HCT116 (cell line): ENCODE data around the gene SEZ6. TPM values are rescaled to one million over a fixed set of nuclear protein-coding genes. Genes with fewer than 3 reads are reported as not detected.

Experiments used
- ATAC-seq: fragments of 200-7000 bp; cut with Tn5 transposase; 2 replicates; pipeline ENCODE4 v1.9.1; 2020; ENCODE audit warnings: mild to moderate bottlenecking, moderate library complexity
- BruUV-seq: library from RNA; stranded (reverse); fragments of 400-500 nt; replicated peaks from 2 replicates; lab custom pipeline; 2021; lab: Mats Ljungman, UMichigan
- CTCF ChIA-PET: fragments of 300-600 bp; sonication (Branson Sonifier 250); formaldehyde crosslinking; loops from one replicate; lab custom pipeline; 2021; ENCODE audit warnings: antibody characterized with exemption; lab: Charles Lee
- POLR2A ChIA-PET: fragments of 300-600, 350-600 bp; sonication (Branson Sonifier 250); formaldehyde crosslinking; loops from one replicate; lab custom pipeline; 2021; ENCODE audit warnings: antibody characterized with exemption; lab: Charles Lee
- RAD21 ChIA-PET, 2 experiments: fragments of 300-600 bp; sonication (Branson Sonifier 250); formaldehyde crosslinking; loops; one replicate each; lab custom pipeline; 2023; ENCODE audit warnings: low total read pairs in 2 of 2; ENCODE audit not compliant: uncharacterized antibody in 2 of 2, unreplicated experiment in 2 of 2, low non-redundant PET in 1 of 2; lab: Charles Lee
- DNase-seq: peaks from one replicate; pipeline ENCODE4 v3.0.0-alpha.2; 2010; ENCODE audit warnings: low read depth, low spot score
- H2AFZ ChIP-seq: fragments of 200-600 bp; shearing (Covaris generic), sonication (generic); 2 replicates; pipeline ENCODE4 v1.6.1; 2017; ENCODE audit warnings: low read depth, mixed run types, mixed read lengths, antibody characterized with exemption, low read length; ENCODE audit not compliant: poor library complexity, severe bottlenecking
- H3K27ac ChIP-seq: 2 replicates; pipeline ENCODE4 v1.5.1; 2012; ENCODE audit warnings: low read depth, low read length
- H3K27me3 ChIP-seq: fragments of 200-600 bp; sonication (generic); 2 replicates; pipeline ENCODE4 v1.6.1; 2016; ENCODE audit warnings: mixed run types, low read length, mixed read lengths; ENCODE audit not compliant: insufficient read depth
- H3K36me3 ChIP-seq, 2 experiments: fragments of 200-500 bp in 1 of 2; fragments of 200-600 bp in 1 of 2; sonication (Bioruptor generic) in 1 of 2; sonication (generic) in 1 of 2; 2 replicates each; pipeline versions ENCODE4 v1.5.1 to v1.6.1; 2014 to 2016; ENCODE audit warnings: low read length in 2 of 2, inconsistent platforms in 1 of 2, mixed read lengths in 1 of 2, mixed run types in 1 of 2; ENCODE audit not compliant: insufficient read depth in 2 of 2, control insufficient read depth in 1 of 2
- H3K4me1 ChIP-seq, 2 experiments: fragments of 200-600 bp in 1 of 2; sonication (generic) in 1 of 2; 2 replicates each; pipeline versions ENCODE4 v1.5.1 to v1.6.1; 2012 to 2017; ENCODE audit warnings: low read length in 2 of 2, inconsistent platforms in 1 of 2, mild to moderate bottlenecking in 1 of 2, mixed read lengths in 1 of 2, mixed run types in 1 of 2, moderate library complexity in 1 of 2; ENCODE audit not compliant: insufficient read depth in 2 of 2, control insufficient read depth in 1 of 2
- H3K4me2 ChIP-seq: fragments of 200-600 bp; sonication (generic); 2 replicates; pipeline ENCODE4 v1.6.1; 2017; ENCODE audit warnings: mixed run types, low read length, mixed read lengths
- H3K4me3 ChIP-seq, 2 experiments: fragments of 200-600 bp in 1 of 2; sonication (generic) in 1 of 2; replicated peaks in 1 of 2; 2 replicates each; pipeline ENCODE4 v1.5.1; 2011 to 2016; ENCODE audit warnings: low read length in 2 of 2, control low read depth in 1 of 2, low read depth in 1 of 2, mild to moderate bottlenecking in 1 of 2, mixed read lengths in 1 of 2, mixed run types in 1 of 2
- H3K79me2 ChIP-seq: fragments of 200-600 bp; sonication (generic); 2 replicates; pipeline ENCODE4 v1.6.1; 2017; ENCODE audit warnings: mild to moderate bottlenecking, mixed run types, low read length, moderate library complexity, mixed read lengths; ENCODE audit not compliant: insufficient read depth
- H3K9ac ChIP-seq: fragments of 200-600 bp; sonication (generic); 2 replicates; pipeline ENCODE4 v1.6.1; 2016; ENCODE audit warnings: low read length, mixed read lengths
- H3K9me2 ChIP-seq: fragments of 200-600 bp; sonication (generic), shearing (Covaris generic); 2 replicates; pipeline ENCODE4 v1.6.1; 2017; ENCODE audit warnings: mixed run types, mild to moderate bottlenecking, moderate library complexity; ENCODE audit not compliant: insufficient read depth
- H3K9me3 ChIP-seq, 2 experiments: fragments of 200-500 bp in 1 of 2; fragments of 200-600 bp in 1 of 2; sonication (Bioruptor generic) in 1 of 2; sonication (generic) in 1 of 2; 2 replicates each; pipeline ENCODE4 v1.6.1; 2014 to 2017; ENCODE audit warnings: low read length in 2 of 2, mixed read lengths in 2 of 2, inconsistent platforms in 1 of 2, low read depth in 1 of 2, mild to moderate bottlenecking in 1 of 2, mixed run types in 1 of 2, moderate library complexity in 1 of 2; ENCODE audit not compliant: control insufficient read depth in 1 of 2, insufficient read depth in 1 of 2
- H4K20me1 ChIP-seq: fragments of 200-600 bp; sonication (generic), shearing (Covaris generic); 2 replicates; pipeline ENCODE4 v1.6.1; 2017; ENCODE audit warnings: mixed run types, mild to moderate bottlenecking, moderate library complexity; ENCODE audit not compliant: insufficient read depth
- CEBPB ChIP-seq: IDR thresholded peaks from 2 replicates; pipeline ENCODE4 v1.6.1; 2012; ENCODE audit warnings: low read depth
- EGR1 ChIP-seq: IDR thresholded peaks from 2 replicates; pipeline ENCODE4 v1.6.1; 2012; ENCODE audit warnings: low read depth
- ELF1 ChIP-seq: IDR thresholded peaks from 2 replicates; pipeline ENCODE4 v1.6.1; 2012; ENCODE audit warnings: low read depth, borderline replicate concordance
- EZH2phosphoT487 ChIP-seq: fragments of 200-600 bp; IDR thresholded peaks from 2 replicates; pipeline ENCODE4 v1.6.1; 2018; ENCODE audit warnings: antibody characterized with exemption, borderline replicate concordance
- JUND ChIP-seq: IDR thresholded peaks from 2 replicates; pipeline ENCODE4 v1.6.1; 2012
- RAD21 ChIP-seq: IDR thresholded peaks from 2 replicates; pipeline ENCODE4 v1.6.1; 2012; ENCODE audit warnings: low read depth, mild to moderate bottlenecking
- SRF ChIP-seq: IDR thresholded peaks from 2 replicates; pipeline ENCODE4 v1.6.1; 2012; ENCODE audit warnings: low read depth
- TCF7L2 ChIP-seq: IDR thresholded peaks from 2 replicates; pipeline ENCODE4 v1.7.0; 2011; ENCODE audit warnings: borderline replicate concordance, inconsistent platforms; ENCODE audit not compliant: insufficient read depth, insufficient read length; ENCODE audit errors: extremely low read depth
- YY1 ChIP-seq: IDR thresholded peaks from 2 replicates; pipeline ENCODE4 v1.6.1; 2011; ENCODE audit warnings: low read length, low read depth, moderate library complexity, mild to moderate bottlenecking; ENCODE audit not compliant: insufficient replicate concordance; ENCODE audit errors: extremely low read depth
- ZFX ChIP-seq: fragments of 450-650 bp; IDR thresholded peaks from 2 replicates; pipeline ENCODE4 v1.6.1; 2017
- intact Hi-C: fragments of 100-400 bp; cut with micrococcal nuclease; formaldehyde crosslinking; loops from 2 replicates; pipeline ENCODE4 v1.10.0; 2022
- total RNA-seq: library from RNA; stranded (reverse); gene quantifications from one replicate; pipeline ENCODE4 v1.2.1, GENCODE V29; 2021; ENCODE audit not compliant: unreplicated experiment
- TF ChIP-seq, protein P1 (sequence below), 3 experiments: fragments of 200-600 bp in 1 of 3; sonication (generic) in 1 of 3; IDR thresholded peaks in 2 of 3; conservative IDR thresholded peaks in 1 of 3; 2 replicates each; pipeline ENCODE4 v1.5.1; 2012 to 2017; ENCODE audit warnings: low read depth in 2 of 3, low read length in 2 of 3, antibody characterized with exemption in 1 of 3, borderline replicate concordance in 1 of 3, control low read depth in 1 of 3, mild to moderate bottlenecking in 1 of 3, mixed read lengths in 1 of 3, mixed run types in 1 of 3, moderate library complexity in 1 of 3; ENCODE audit not compliant: insufficient read depth in 1 of 3
- TF ChIP-seq, protein P2 (sequence below): IDR thresholded peaks from 2 replicates; pipeline ENCODE4 v1.6.1; 2012; ENCODE audit warnings: low read depth

The SEZ6 gene
- total RNA-seq, 1 experiment from 2014 or later, result 0.22 TPM

DNA sequence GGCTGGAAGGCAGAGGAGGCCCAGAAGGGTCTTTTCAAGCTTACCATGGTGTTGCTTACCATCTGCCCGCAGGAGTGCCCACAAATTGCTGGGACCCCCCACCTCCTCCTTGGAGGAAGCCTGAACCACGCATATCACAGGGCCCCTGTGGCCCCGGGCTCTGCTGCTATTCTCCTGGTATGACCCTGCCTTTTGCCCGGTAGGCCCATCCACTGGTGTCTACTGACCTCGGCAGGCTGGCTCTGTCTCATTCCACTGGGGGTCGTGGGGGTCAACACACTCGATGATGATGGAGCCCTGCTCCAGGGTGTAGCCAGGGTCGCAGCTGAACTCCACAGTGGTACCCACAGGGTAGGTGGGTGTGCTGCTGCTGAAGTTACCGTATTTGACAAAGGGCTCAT lies 46.4 kb downstream of the SEZ6 start:
- Histone ChIP-seq H3K9me3 (no peaks in the 10 kb centered on the region), H3K27ac (no peak overlapping the region), H3K4me3 (no peak overlapping the region), H3K27me3 (0 out of 2 replicates have a peak, but pooled peaks cover 6% of the 10 kb centered on the region), H3K36me3 (no peaks in the 10 kb centered on the region), H3K4me2 (no peak overlapping the region), H3K79me2 (no peaks in the 10 kb centered on the region), H3K9me2 (no peaks in the 10 kb centered on the region), H4K20me1 (no peaks in the 10 kb centered on the region), H3K4me1 (peaks cover 0 to 7% of the 10 kb centered on the region in 2 experiments; a peak in 2 of 4 replicates), H2AFZ (no peak overlapping the region), H3K9ac (no peak overlapping the region)
- BruUV-seq, result no TSS peak
- ChIA-PET RAD21 (no interaction called here), CTCF (no interaction called here), POLR2A (no interaction called here)
- ATAC-seq (no peak), DNase-seq (no peak)
- intact Hi-C loops, result no loop called here
- TF ChIP-seq YY1, result no peak
- no peak for TF ChIP-seq TCF7L2
- TF ChIP-seq EZH2phosphoT487, result no peak
- no peak for TF ChIP-seq RAD21
- no peak for TF ChIP-seq SRF

DNA sequence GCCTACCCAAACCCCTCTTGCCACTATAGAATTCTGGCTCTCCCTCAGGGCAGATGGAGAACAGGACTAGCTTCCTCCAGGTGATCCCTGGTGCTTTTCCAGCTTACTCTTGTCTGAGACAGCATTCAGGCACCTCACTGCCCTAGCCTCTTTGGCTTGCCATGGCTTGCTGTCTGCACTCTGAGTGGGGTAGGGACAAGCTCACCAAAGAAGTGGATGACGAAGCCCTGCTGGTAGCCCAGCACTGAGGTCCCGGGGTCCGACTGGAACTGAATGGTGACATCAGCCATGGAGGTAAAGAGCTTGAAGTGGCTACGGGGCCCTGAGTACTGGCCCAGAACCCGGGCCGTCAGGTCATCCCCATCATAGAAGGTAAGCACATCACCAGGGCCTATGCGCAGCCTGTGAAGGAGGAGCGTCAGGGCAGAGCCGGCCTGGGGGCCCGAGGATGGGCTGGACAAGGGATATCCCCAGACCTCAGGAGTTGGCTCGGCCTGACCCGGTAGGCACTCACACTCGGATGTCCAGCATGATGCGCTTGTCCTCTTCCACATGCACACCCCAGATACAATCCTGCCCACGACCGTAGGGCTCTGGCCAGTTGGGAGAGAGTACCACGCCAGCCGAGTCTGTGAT lies 46.9 kb downstream of the SEZ6 start:
- Histone ChIP-seq H3K9me2 (no peaks in the 10 kb centered on the region), H3K9me3 (no peaks in the 10 kb centered on the region)
- ATAC-seq, result no peak
- no peak for DNase-seq
- intact Hi-C loops, result no loop called here
- CTCF ChIA-PET, result no interaction called here
- TF ChIP-seq ELF1 (no peak), EZH2phosphoT487 (no peak), EGR1 (no peak), JUND (no peak), ZFX (no peak), CEBPB (no peak), TCF7L2 (no peak), YY1 (no peak)
- TF ChIP-seq, protein P1, sequence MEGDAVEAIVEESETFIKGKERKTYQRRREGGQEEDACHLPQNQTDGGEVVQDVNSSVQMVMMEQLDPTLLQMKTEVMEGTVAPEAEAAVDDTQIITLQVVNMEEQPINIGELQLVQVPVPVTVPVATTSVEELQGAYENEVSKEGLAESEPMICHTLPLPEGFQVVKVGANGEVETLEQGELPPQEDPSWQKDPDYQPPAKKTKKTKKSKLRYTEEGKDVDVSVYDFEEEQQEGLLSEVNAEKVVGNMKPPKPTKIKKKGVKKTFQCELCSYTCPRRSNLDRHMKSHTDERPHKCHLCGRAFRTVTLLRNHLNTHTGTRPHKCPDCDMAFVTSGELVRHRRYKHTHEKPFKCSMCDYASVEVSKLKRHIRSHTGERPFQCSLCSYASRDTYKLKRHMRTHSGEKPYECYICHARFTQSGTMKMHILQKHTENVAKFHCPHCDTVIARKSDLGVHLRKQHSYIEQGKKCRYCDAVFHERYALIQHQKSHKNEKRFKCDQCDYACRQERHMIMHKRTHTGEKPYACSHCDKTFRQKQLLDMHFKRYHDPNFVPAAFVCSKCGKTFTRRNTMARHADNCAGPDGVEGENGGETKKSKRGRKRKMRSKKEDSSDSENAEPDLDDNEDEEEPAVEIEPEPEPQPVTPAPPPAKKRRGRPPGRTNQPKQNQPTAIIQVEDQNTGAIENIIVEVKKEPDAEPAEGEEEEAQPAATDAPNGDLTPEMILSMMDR (IDR thresholded peaks at IDR 0.05 in 2 of 3, conservative IDR thresholded peaks at IDR 0.05 in 1 of 3; ENCODE audit: borderline replicate concordance in 1 of 3, insufficient read depth in 1 of 3, low read depth in 2 of 3, low read length in 2 of 3), result no peak
- TF ChIP-seq, protein P2, sequence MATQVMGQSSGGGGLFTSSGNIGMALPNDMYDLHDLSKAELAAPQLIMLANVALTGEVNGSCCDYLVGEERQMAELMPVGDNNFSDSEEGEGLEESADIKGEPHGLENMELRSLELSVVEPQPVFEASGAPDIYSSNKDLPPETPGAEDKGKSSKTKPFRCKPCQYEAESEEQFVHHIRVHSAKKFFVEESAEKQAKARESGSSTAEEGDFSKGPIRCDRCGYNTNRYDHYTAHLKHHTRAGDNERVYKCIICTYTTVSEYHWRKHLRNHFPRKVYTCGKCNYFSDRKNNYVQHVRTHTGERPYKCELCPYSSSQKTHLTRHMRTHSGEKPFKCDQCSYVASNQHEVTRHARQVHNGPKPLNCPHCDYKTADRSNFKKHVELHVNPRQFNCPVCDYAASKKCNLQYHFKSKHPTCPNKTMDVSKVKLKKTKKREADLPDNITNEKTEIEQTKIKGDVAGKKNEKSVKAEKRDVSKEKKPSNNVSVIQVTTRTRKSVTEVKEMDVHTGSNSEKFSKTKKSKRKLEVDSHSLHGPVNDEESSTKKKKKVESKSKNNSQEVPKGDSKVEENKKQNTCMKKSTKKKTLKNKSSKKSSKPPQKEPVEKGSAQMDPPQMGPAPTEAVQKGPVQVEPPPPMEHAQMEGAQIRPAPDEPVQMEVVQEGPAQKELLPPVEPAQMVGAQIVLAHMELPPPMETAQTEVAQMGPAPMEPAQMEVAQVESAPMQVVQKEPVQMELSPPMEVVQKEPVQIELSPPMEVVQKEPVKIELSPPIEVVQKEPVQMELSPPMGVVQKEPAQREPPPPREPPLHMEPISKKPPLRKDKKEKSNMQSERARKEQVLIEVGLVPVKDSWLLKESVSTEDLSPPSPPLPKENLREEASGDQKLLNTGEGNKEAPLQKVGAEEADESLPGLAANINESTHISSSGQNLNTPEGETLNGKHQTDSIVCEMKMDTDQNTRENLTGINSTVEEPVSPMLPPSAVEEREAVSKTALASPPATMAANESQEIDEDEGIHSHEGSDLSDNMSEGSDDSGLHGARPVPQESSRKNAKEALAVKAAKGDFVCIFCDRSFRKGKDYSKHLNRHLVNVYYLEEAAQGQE, result no peak
- TF ChIP-seq, all 23 proteins: peak for 0
- Histone ChIP-seq H3K4me3 (no peak overlapping the region), H3K36me3 (no peaks in the 10 kb centered on the region), H2AFZ (no peak overlapping the region), H4K20me1 (no peaks in the 10 kb centered on the region), H3K4me1 (peaks cover 0 to 1% of the 10 kb centered on the region in 2 experiments; a peak in 1 of 4 replicates), H3K4me2 (no peak overlapping the region), H3K27me3 (0 out of 2 replicates have a peak, but pooled peaks cover 6% of the 10 kb centered on the region), H3K9ac (no peak overlapping the region), H3K27ac (no peak overlapping the region), H3K79me2 (no peaks in the 10 kb centered on the region)
- no TSS peak for BruUV-seq
- ChIA-PET POLR2A (no interaction called here), RAD21 (no interaction called here)
